Esophagus squamous epithelium (tissue), 5 donors: ENCODE data around the gene AP1S3. TPM values are rescaled to one million over a fixed set of nuclear protein-coding genes. Genes with fewer than 3 reads are reported as not detected.

Source experiments
- DNase-seq: peaks from one replicate; lab custom pipeline; 2025; lab: John Stamatoyannopoulos, UW
- H3K27ac ChIP-seq, 4 donors: fragments of 200-600 bp; sonication (generic); one replicate each; pipeline ENCODE4 v1.5.1; 2016 to 2019; ENCODE audit warnings: mild to moderate bottlenecking in 1 of 4
- H3K27me3 ChIP-seq, 4 donors: fragments of 200-600 bp; sonication (generic); 1 replicate in 3 of 4; 2 replicates in 1 of 4; pipeline versions ENCODE4 v1.5.1 to v1.6.0; 2017 to 2021; ENCODE audit warnings: antibody characterized with exemption in 1 of 4
- H3K36me3 ChIP-seq, 3 donors: fragments of 200-600 bp; sonication (generic); one replicate each; pipeline ENCODE4 v1.5.1; 2016 to 2019
- H3K4me1 ChIP-seq, 3 donors: fragments of 200-600 bp; sonication (generic); one replicate each; pipeline ENCODE4 v1.5.1; 2017 to 2019
- H3K4me3 ChIP-seq, 4 donors: fragments of 200-600 bp; sonication (generic); 1 replicate in 3 of 4; 2 replicates in 1 of 4; pipeline ENCODE4 v1.5.1; 2016 to 2019; ENCODE audit warnings: mild to moderate bottlenecking in 2 of 4, moderate library complexity in 1 of 4
- H3K9me3 ChIP-seq, 3 donors: fragments of 200-600 bp; sonication (generic); one replicate each; pipeline ENCODE4 v1.5.1; 2016 to 2019
- POLR2A ChIP-seq, 4 donors: fragments of 450-650 bp; IDR thresholded peaks; one replicate each; pipeline ENCODE4 v1.6.1; 2017; ENCODE audit warnings: antibody characterized with exemption in 4 of 4, mild to moderate bottlenecking in 4 of 4, moderate library complexity in 3 of 4
- WGBS, 2 donors: methylation state at CpG; one replicate each; pipeline ENCODE4 v1.1.5; 2018; 5-methylcytosine and 5-hydroxymethylcytosine counted together
- intact Hi-C: fragments of 100-400 bp; cut with DNase I; formaldehyde crosslinking; loops from one replicate; pipeline ENCODE4 v1.15.0; 2022
- total RNA-seq, 4 donors: library from RNA; depleted of rRNA; stranded (reverse); fragments of >200 nt; gene quantifications; one replicate each; pipeline ENCODE4 v1.1.0, GENCODE V29; 2016
- TF ChIP-seq, protein P1 (sequence below), 6 experiments: fragments of 450-650 bp in 4 of 6; fragments of 200-600 bp in 2 of 6; sonication (generic) in 2 of 6; IDR thresholded peaks; one replicate each; pipeline ENCODE4 v1.5.1; 2016 to 2019; ENCODE audit warnings: antibody characterized with exemption in 6 of 6, mild to moderate bottlenecking in 4 of 6, moderate library complexity in 4 of 6
- donor health status: DM: yes; HTN: yes; CAD: no.

Gene AP1S3
- total RNA-seq, result 10 to 100 TPM; 11.3 to 27.4 (median 15.6) TPM

DNA sequence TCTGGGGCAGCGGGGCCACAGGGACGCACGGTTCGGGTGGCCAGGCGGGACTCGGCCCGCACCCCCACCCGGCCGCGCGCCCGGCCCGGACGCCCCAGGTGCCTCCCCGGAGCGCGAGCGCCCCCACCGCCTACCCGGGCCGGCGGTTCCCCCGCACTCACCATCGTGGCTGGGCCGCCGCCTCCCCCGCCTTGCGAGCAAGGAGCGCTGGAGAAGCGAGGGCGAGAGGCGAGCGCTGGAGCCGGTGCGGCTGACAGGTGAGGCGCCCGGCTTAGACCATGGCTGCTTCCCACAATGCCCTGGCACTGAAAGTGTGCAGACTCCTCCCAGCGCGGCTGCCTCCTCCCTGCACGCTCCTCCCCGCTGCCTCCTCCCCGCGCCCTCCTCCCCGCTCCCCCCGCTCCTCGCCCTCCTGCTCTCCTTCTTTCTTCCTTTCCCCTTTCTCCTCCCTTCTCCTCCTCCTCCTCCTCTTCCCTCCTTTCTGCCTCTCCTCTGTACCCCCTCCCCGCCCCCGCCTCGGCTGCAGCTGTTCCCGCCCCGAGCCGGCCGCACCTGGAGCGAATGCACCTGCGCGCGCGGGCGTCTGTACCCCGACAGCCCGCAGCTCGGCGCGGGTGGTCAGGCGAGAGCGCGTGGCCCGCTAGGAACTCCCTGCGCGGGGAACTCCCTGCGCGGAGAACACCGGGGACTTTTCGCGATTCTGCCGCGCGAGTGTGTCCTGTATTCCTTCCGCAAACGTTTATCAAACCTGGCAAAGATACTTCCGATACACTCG is at the start of gene AP1S3:
Gene AP1S3 (minus strand): TSS at position 296 of the 775 bp plus-strand sequence. CDS start 132 bp downstream, at position 164.
- Histone ChIP-seq H3K9me3 (no peaks in the 10 kb centered on the region), H3K4me3 (peak within 1 kb of the TSS; percentile 58 to 95 (median 81)), H3K27me3 (no peaks in the 10 kb centered on the region), H3K36me3 (no peaks in the 10 kb centered on the region), H3K4me1 (peaks cover 0 to 30% (median 10%) of the 10 kb centered on the region in 3 donors), H3K27ac (peak within 1 kb of the TSS; percentile 70 to 87 (median 80))
- TF ChIP-seq, protein P1, sequence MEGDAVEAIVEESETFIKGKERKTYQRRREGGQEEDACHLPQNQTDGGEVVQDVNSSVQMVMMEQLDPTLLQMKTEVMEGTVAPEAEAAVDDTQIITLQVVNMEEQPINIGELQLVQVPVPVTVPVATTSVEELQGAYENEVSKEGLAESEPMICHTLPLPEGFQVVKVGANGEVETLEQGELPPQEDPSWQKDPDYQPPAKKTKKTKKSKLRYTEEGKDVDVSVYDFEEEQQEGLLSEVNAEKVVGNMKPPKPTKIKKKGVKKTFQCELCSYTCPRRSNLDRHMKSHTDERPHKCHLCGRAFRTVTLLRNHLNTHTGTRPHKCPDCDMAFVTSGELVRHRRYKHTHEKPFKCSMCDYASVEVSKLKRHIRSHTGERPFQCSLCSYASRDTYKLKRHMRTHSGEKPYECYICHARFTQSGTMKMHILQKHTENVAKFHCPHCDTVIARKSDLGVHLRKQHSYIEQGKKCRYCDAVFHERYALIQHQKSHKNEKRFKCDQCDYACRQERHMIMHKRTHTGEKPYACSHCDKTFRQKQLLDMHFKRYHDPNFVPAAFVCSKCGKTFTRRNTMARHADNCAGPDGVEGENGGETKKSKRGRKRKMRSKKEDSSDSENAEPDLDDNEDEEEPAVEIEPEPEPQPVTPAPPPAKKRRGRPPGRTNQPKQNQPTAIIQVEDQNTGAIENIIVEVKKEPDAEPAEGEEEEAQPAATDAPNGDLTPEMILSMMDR (IDR thresholded peaks at IDR 0.05), result peak in 2 of 6 experiments; percentile 9 to 18
- TF ChIP-seq POLR2A (IDR thresholded peaks at IDR 0.05), result peak in 1 of 4 donors; percentile 61
- 0 to 3% methylated on average over 6 to 16 of the region's 82 CpGs for WGBS, 2 donors
- DNase-seq, result peak; percentile 22
- intact Hi-C loops, result no loop called here

DNA sequence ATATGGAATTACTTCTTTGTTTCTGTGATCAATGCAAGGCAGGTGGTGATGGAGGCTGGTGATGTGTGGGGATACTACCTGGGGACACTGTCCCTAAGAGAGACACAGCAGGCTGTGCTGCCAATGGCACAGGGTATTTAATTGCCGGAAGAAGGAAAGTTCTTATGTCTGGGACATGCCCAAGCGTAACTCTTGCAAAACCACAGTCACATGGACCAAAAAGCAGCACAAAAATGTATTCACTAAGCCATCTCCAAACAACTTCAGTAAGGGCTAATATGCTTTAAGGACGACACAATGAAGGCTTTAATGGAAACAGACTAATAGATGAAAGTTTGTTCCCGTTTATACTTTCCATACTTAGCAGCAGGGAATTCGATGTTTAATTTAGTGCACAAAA is 49.7 kb upstream of the AP1S3 start:
- intact Hi-C loops, result no loop called here
- Histone ChIP-seq H3K4me1 (peaks cover 0 to 15% (median 0%) of the 10 kb centered on the region in 3 donors), H3K4me3 (no peak overlapping the region), H3K9me3 (no peaks in the 10 kb centered on the region), H3K27ac (peak overlapping the region in 1 of 4 donors; percentile 12), H3K27me3 (no peaks in the 10 kb centered on the region), H3K36me3 (peaks cover 0 to 72% (median 0%) of the 10 kb centered on the region in 3 donors)
- no peak for DNase-seq
- 28 to 43% methylated on average over 5 of the region's 5 CpGs for WGBS, 2 donors
- TF ChIP-seq, protein P1 (IDR thresholded peaks at IDR 0.05), result no peak
- TF ChIP-seq POLR2A (IDR thresholded peaks at IDR 0.05), result no peak

DNA sequence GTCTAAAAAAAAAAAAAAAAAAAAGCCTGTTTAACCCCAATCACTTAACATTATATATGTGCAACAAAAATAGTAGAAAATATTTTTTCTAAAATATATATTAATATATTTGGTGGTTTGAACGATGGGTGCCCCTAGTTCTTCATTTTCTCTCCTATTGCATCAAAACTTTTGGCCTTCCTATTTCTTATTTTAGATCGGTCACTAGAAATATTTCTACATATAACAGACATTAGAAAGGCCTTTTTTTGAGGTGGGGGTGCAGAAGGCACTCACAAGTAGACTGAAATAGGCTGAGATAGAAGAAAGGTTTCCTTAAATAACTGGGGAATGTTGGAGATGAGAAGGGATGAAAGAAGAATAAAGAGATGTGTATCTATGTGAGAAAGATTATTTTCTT is 49.3 kb upstream of the AP1S3 start:
- no peak for DNase-seq
- intact Hi-C loops, result no loop called here
- 0% methylated on average over 2 of the region's 2 CpGs for WGBS, 2 donors
- Histone ChIP-seq H3K9me3 (no peaks in the 10 kb centered on the region), H3K36me3 (peaks cover 0 to 75% (median 0%) of the 10 kb centered on the region in 3 donors), H3K4me3 (no peak overlapping the region), H3K4me1 (peaks cover 0 to 15% (median 0%) of the 10 kb centered on the region in 3 donors), H3K27ac (peak overlapping the region in 1 of 4 donors; percentile 12), H3K27me3 (no peaks in the 10 kb centered on the region)
- no peak for TF ChIP-seq POLR2A (IDR thresholded peaks at IDR 0.05)
- TF ChIP-seq, protein P1 (IDR thresholded peaks at IDR 0.05), result no peak

DNA sequence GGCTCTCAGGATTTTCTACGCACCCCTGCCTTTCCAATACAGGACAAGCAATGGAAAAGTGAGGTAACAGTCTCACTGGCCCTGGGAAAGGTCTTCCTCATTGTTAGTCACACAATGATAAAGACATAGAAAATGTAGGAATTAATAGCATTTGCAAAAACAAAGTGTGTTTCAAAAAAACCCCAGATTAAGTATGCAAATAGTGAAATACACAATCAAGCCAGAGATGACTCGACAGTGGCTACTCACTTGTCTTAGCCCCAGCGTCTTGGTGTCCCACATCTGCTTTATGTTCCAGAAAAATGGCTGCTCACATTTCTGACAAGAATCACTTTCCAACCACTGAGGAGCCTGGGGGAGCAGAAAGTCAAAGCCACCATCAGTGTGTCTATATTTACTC is 47.0 kb upstream of the AP1S3 start:
- 58 to 77% methylated on average over 3 of the region's 3 CpGs for WGBS, 2 donors
- Histone ChIP-seq H3K4me1 (peaks cover 0 to 15% (median 0%) of the 10 kb centered on the region in 3 donors), H3K27me3 (no peaks in the 10 kb centered on the region), H3K9me3 (no peaks in the 10 kb centered on the region), H3K27ac (no peak overlapping the region), H3K4me3 (no peak overlapping the region), H3K36me3 (peaks cover 3 to 83% (median 5%) of the 10 kb centered on the region in 3 donors)
- intact Hi-C loops, result no loop called here
- TF ChIP-seq, protein P1 (IDR thresholded peaks at IDR 0.05), result no peak
- no peak for TF ChIP-seq POLR2A (IDR thresholded peaks at IDR 0.05)
- no peak for DNase-seq

DNA sequence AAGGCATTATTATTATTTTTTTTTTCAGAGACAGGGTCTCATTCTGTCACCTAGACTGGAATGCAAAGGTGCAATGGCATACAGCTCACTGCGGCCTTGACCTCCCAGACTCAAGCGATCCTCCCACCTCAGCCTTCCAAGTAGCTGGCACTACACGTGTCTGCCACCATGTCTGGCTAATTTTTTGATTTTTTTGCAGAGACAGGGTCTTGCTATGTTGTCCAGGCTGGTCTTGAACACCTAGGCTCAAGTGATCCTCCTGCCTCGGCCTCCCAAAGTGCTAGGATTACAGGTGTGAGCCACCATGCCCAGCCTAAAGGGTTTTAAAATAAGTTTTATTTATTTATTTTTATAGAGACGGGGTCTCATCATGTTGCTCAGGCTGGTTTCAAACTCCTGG is 45.3 kb upstream of the AP1S3 start:
- Histone ChIP-seq H3K4me3 (no peak overlapping the region), H3K4me1 (peaks cover 0 to 11% (median 0%) of the 10 kb centered on the region in 3 donors), H3K27ac (no peak overlapping the region), H3K36me3 (peaks cover 6 to 94% (median 15%) of the 10 kb centered on the region in 3 donors), H3K27me3 (no peaks in the 10 kb centered on the region), H3K9me3 (no peaks in the 10 kb centered on the region)
- DNase-seq, result no peak
- no peak for TF ChIP-seq POLR2A (IDR thresholded peaks at IDR 0.05)
- TF ChIP-seq, protein P1 (IDR thresholded peaks at IDR 0.05), result no peak
- 94 to 97% methylated on average over 5 of the region's 5 CpGs for WGBS, 2 donors
- intact Hi-C loops, result no loop called here
